Mesenchymal stem cell (in vitro differentiated cells and primary cell): ENCODE results near the gene TYMP.

ENCODE experiments used
- DNase-seq: peaks from one replicate; pipeline ENCODE4 v3.0.0-alpha.2; 2013
- H2AFZ ChIP-seq: one replicate; pipeline ENCODE4 v1.6.1; 2013; ENCODE audit warnings: low read depth, mild to moderate bottlenecking, control low read depth, inconsistent platforms, low read length, moderate library complexity
- H2AK5ac ChIP-seq: 2 replicates; pipeline ENCODE4 v1.6.1; 2013; ENCODE audit warnings: low read length, moderate library complexity, mild to moderate bottlenecking, inconsistent platforms; ENCODE audit not compliant: severe bottlenecking
- H2BK120ac ChIP-seq: one replicate; pipeline ENCODE4 v1.6.1; 2013; ENCODE audit warnings: low read depth, mild to moderate bottlenecking, inconsistent platforms, low read length, moderate library complexity
- H2BK12ac ChIP-seq, 2 experiments: one replicate each; pipeline ENCODE4 v1.6.1; 2013; ENCODE audit warnings: inconsistent platforms in 2 of 2, low read length in 2 of 2, mild to moderate bottlenecking in 2 of 2, moderate library complexity in 2 of 2, control low read depth in 1 of 2
- H2BK15ac ChIP-seq: one replicate; pipeline ENCODE4 v1.6.1; 2013; ENCODE audit warnings: mild to moderate bottlenecking, low read depth, inconsistent platforms; ENCODE audit not compliant: poor library complexity, severe bottlenecking
- H2BK5ac ChIP-seq: 2 replicates; pipeline ENCODE4 v1.6.1; 2013; ENCODE audit warnings: low read depth, mild to moderate bottlenecking, low read length, control low read depth, inconsistent platforms; ENCODE audit not compliant: poor library complexity, severe bottlenecking
- H3K14ac ChIP-seq, 2 experiments: one replicate each; pipeline ENCODE4 v1.6.1; 2013; ENCODE audit warnings: inconsistent platforms in 2 of 2, low read length in 2 of 2, control low read depth in 1 of 2, mild to moderate bottlenecking in 1 of 2, moderate library complexity in 1 of 2
- H3K18ac ChIP-seq, 2 experiments: one replicate each; pipeline ENCODE4 v1.6.1; 2013; ENCODE audit warnings: inconsistent platforms in 2 of 2, low read length in 2 of 2, control low read depth in 1 of 2, low read depth in 1 of 2, mild to moderate bottlenecking in 1 of 2
- H3K23ac ChIP-seq, 2 experiments: one replicate each; pipeline ENCODE4 v1.6.1; 2013; ENCODE audit warnings: inconsistent platforms in 2 of 2, low read length in 2 of 2, mild to moderate bottlenecking in 2 of 2, moderate library complexity in 2 of 2, control low read depth in 1 of 2
- H3K27ac ChIP-seq: 2 replicates; pipeline ENCODE4 v1.5.1; 2013; ENCODE audit warnings: mild to moderate bottlenecking, moderate library complexity, low read length, control low read depth, inconsistent platforms; ENCODE audit not compliant: poor library complexity, severe bottlenecking
- H3K27me3 ChIP-seq, 2 experiments: 2 replicates each; pipeline versions ENCODE4 v1.6.1 to v1.7.0; 2013; ENCODE audit warnings: low read length in 2 of 2, mild to moderate bottlenecking in 2 of 2, moderate library complexity in 2 of 2, control low read depth in 1 of 2, inconsistent platforms in 1 of 2; ENCODE audit not compliant: control insufficient read depth in 1 of 2, insufficient read depth in 1 of 2
- H3K36me3 ChIP-seq, 2 experiments: 2 replicates each; pipeline versions ENCODE4 v1.6.1 to v1.7.0; 2013; ENCODE audit warnings: low read length in 2 of 2, control low read depth in 1 of 2, inconsistent platforms in 1 of 2, low read depth in 1 of 2, mild to moderate bottlenecking in 1 of 2; ENCODE audit not compliant: insufficient read depth in 2 of 2, control insufficient read depth in 1 of 2
- H3K4ac ChIP-seq, 2 experiments: one replicate each; pipeline ENCODE4 v1.6.1; 2013; ENCODE audit warnings: inconsistent platforms in 2 of 2, low read length in 2 of 2, mild to moderate bottlenecking in 2 of 2, moderate library complexity in 2 of 2, control low read depth in 1 of 2, low read depth in 1 of 2
- H3K4me1 ChIP-seq: 2 replicates; pipeline ENCODE4 v1.6.1; 2013; ENCODE audit warnings: low read depth, low read length, control low read depth; ENCODE audit not compliant: control insufficient read depth, insufficient read depth
- H3K4me2 ChIP-seq: 2 replicates; pipeline ENCODE4 v1.6.1; 2013; ENCODE audit warnings: low read length, mild to moderate bottlenecking, inconsistent platforms; ENCODE audit not compliant: poor library complexity, severe bottlenecking
- H3K4me3 ChIP-seq, 2 experiments: 2 replicates each; pipeline versions ENCODE4 v1.5.1 to v1.7.0; 2013; ENCODE audit warnings: low read length in 2 of 2, mild to moderate bottlenecking in 2 of 2, control low read depth in 1 of 2, low read depth in 1 of 2; ENCODE audit not compliant: insufficient read depth in 1 of 2
- H3K79me1 ChIP-seq: replicated peaks from 2 replicates; pipeline ENCODE4 v1.6.1; 2013; ENCODE audit warnings: mild to moderate bottlenecking, control low read depth, low read length, inconsistent platforms; ENCODE audit not compliant: poor library complexity, severe bottlenecking
- H3K9ac ChIP-seq: 2 replicates; pipeline ENCODE4 v1.7.0; 2013; ENCODE audit warnings: mild to moderate bottlenecking, low read length, moderate library complexity
- H3K9me3 ChIP-seq: 2 replicates; pipeline ENCODE4 v1.7.0; 2013; ENCODE audit warnings: mild to moderate bottlenecking, low read length; ENCODE audit not compliant: control insufficient read depth
- H4K8ac ChIP-seq: one replicate; pipeline ENCODE4 v1.6.1; 2013; ENCODE audit warnings: inconsistent platforms, mild to moderate bottlenecking, low read length, moderate library complexity
- H4K91ac ChIP-seq: one replicate; pipeline ENCODE4 v1.6.1; 2013; ENCODE audit warnings: mild to moderate bottlenecking, low read length, inconsistent platforms
- WGBS: methylation state at CpG from one replicate; pipeline ENCODE4 v1.1.7; 2013; ENCODE audit warnings: mixed read lengths; 5-methylcytosine and 5-hydroxymethylcytosine counted together

The TYMP gene

GRCh38 chr22:50569896-50570535, 40.2 kb upstream of the TYMP start:
- H2BK120ac ChIP-seq: no peak overlapping the region
- H3K4me3 ChIP-seq: no peak overlapping the region
- no peak for DNase-seq
- H3K27me3 ChIP-seq: no peaks in the 10 kb centered on the region
- no peak overlapping the region for H3K4ac ChIP-seq
- H2BK15ac ChIP-seq: no peak overlapping the region
- no peak overlapping the region for H2AFZ ChIP-seq
- WGBS: 97% methylated on average over 12 of the region's 13 CpGs
- H3K14ac ChIP-seq: no peak overlapping the region
- no peaks in the 10 kb centered on the region for H3K79me1 ChIP-seq
- no peak overlapping the region for H4K91ac ChIP-seq
- H2BK5ac ChIP-seq: no peak overlapping the region
- H4K8ac ChIP-seq: no peak overlapping the region
- no peak overlapping the region for H3K4me2 ChIP-seq
- no peak overlapping the region for H3K18ac ChIP-seq
- no peaks in the 10 kb centered on the region for H3K9me3 ChIP-seq
- no peak overlapping the region for H3K27ac ChIP-seq
- H2AK5ac ChIP-seq: no peak overlapping the region
- H3K9ac ChIP-seq: no peak overlapping the region
- no peak overlapping the region for H2BK12ac ChIP-seq
- H3K36me3 ChIP-seq: peaks cover 0 to 71% of the 10 kb centered on the region in 2 experiments
- H3K23ac ChIP-seq: no peak overlapping the region
- peaks cover 9% of the 10 kb centered on the region for H3K4me1 ChIP-seq

DNA sequence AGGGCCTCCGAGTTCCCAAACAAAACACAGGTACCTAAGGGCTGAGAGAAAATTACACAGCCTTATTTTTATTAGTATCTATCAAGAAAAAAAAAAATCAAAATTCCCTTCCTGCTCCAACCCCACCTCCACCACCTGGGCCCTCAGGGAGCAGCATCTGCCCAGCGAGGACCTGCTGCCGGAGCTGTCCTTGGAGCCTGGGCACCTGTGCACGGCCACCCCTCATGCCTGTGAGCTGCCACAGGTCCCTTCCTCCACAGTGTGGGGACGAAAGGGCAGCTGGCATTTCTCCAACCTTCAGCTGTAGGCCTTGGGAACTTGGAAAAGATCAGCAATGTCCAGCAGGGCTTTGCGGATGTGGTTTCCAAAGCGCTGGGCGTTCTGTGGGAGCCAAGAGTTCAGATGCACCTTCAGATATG, 39.2 kb upstream of the TYMP start:
- Histone ChIP-seq H3K4ac (no peak overlapping the region), H2AK5ac (no peak overlapping the region), H3K14ac (no peak overlapping the region), H3K9me3 (no peaks in the 10 kb centered on the region), H3K9ac (no peak overlapping the region), H2BK120ac (no peak overlapping the region), H3K18ac (no peak overlapping the region), H3K4me2 (no peak overlapping the region), H2BK5ac (no peak overlapping the region), H3K27me3 (no peaks in the 10 kb centered on the region), H2BK15ac (no peak overlapping the region), H3K4me1 (peaks cover 9% of the 10 kb centered on the region), H3K23ac (no peak overlapping the region), H2AFZ (no peak overlapping the region), H3K27ac (no peak overlapping the region), H2BK12ac (no peak overlapping the region), H4K91ac (no peak overlapping the region), H3K79me1 (no peaks in the 10 kb centered on the region), H4K8ac (no peak overlapping the region), H3K4me3 (no peak overlapping the region), H3K36me3 (peaks cover 0 to 64% of the 10 kb centered on the region in 2 experiments)
- no peak for DNase-seq
- WGBS: 86% methylated on average over 7 of the region's 8 CpGs

DNA sequence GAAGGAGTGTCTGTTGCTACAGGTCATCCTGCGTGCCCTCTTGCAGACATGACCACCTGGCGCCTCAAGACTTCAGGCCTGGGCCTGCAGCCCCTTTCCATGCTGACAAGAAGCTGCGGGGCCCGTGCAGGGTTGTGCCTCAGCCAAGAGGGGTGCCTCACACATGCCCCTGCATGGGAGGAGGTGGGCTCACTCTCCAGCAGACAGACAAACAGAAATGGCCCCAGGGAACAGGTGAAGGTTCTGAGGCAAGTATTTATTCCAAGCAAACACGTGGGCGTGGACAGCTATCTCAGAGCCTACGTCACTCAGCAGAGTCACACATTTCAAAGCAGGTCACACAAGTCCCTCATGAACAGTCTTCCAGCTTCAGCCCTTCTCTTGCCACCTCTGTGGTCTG, 38.8 kb upstream of the TYMP start:
- H4K91ac ChIP-seq: no peak overlapping the region
- no peak overlapping the region for H3K4ac ChIP-seq
- H3K9me3 ChIP-seq: no peaks in the 10 kb centered on the region
- H3K36me3 ChIP-seq: peaks cover 0 to 60% of the 10 kb centered on the region in 2 experiments
- H3K27ac ChIP-seq: no peak overlapping the region
- H3K18ac ChIP-seq: no peak overlapping the region
- H3K27me3 ChIP-seq: no peaks in the 10 kb centered on the region
- H3K79me1 ChIP-seq: peaks cover 1% of the 10 kb centered on the region
- no peak overlapping the region for H2AK5ac ChIP-seq
- H4K8ac ChIP-seq: no peak overlapping the region
- peaks cover 11% of the 10 kb centered on the region for H3K4me1 ChIP-seq
- no peak overlapping the region for H3K9ac ChIP-seq
- no peak for DNase-seq
- no peak overlapping the region for H2AFZ ChIP-seq
- no peak overlapping the region for H3K4me3 ChIP-seq
- H2BK12ac ChIP-seq: no peak overlapping the region
- no peak overlapping the region for H2BK5ac ChIP-seq
- H3K4me2 ChIP-seq: no peak overlapping the region
- no peak overlapping the region for H3K23ac ChIP-seq
- 92% methylated on average over 4 of the region's 7 CpGs for WGBS
- no peak overlapping the region for H3K14ac ChIP-seq
- no peak overlapping the region for H2BK120ac ChIP-seq
- no peak overlapping the region for H2BK15ac ChIP-seq

DNA sequence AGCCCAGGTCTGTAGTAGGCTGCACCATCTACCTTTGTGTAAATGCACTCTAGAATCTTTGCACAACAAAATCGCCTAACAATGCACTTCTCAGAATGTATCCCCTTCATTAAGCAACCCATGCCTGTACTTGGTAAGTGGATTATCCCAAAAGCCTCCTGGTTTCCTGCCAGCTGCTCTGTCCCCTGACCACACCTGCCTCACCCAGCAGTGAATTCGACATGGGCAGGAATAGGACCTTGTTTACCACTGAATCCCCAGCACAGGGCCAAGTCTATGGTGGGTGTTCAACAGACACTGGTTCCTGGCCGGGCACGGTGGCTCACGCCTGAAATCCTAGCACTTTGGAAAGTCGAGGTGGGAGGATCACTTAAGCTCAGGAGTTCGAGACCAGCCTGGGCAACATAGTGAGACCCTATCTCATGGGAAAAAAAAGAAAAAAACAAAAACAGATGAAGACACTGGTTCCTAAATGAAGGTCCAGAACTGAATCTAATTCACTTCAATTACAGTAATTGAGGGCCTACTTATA, 38.0 kb upstream of the TYMP start:
- Histone ChIP-seq H2AK5ac (no peak overlapping the region), H3K79me1 (peaks cover 1% of the 10 kb centered on the region), H3K9ac (no peak overlapping the region), H3K23ac (no peak overlapping the region), H3K36me3 (peaks cover 0 to 51% of the 10 kb centered on the region in 2 experiments), H3K27ac (no peak overlapping the region), H3K4me2 (no peak overlapping the region), H2BK15ac (no peak overlapping the region), H2BK5ac (no peak overlapping the region), H3K27me3 (no peaks in the 10 kb centered on the region), H2BK120ac (no peak overlapping the region), H3K9me3 (no peaks in the 10 kb centered on the region), H3K4me1 (peaks cover 17% of the 10 kb centered on the region), H3K4me3 (no peak overlapping the region), H4K8ac (no peak overlapping the region), H2AFZ (no peak overlapping the region), H2BK12ac (no peak overlapping the region), H3K18ac (no peak overlapping the region), H3K4ac (no peak overlapping the region), H3K14ac (no peak overlapping the region), H4K91ac (no peak overlapping the region)
- WGBS: 90% methylated on average over 7 of the region's 7 CpGs
- no peak for DNase-seq
